Left renal pelvis (tissue), 4 donors: ENCODE results near the gene SERPINE3. TPM values are rescaled to one million over a fixed set of nuclear protein-coding genes. Genes with fewer than 3 reads are reported as not detected.

Source experiments
- DNase-seq, 4 donors: peaks; one replicate each; pipeline ENCODE4 v3.0.0-alpha.2; 2013; ENCODE audit warnings: low read depth in 4 of 4, low spot score in 3 of 4
- polyA plus RNA-seq, 4 donors: library from polyadenylated mRNA; unstranded; fragments of 120-200 nt; gene quantifications; one replicate each; pipeline ENCODE4 v1.2.1, GENCODE V29; 2013; ENCODE audit not compliant: insufficient read length in 4 of 4

Gene SERPINE3
- polyA plus RNA-seq, 4 donors = 0.17 to 0.79 (median 0.53) TPM; not detected in 1

GRCh38 chr13:51359352-51359751 lies 19.9 kb downstream of the SERPINE3 start:
- no peak for DNase-seq

- no peak for DNase-seq
These were observed 21.0 kb downstream of the SERPINE3 start for GRCh38 chr13:51360489-51360888.

GRCh38 chr13:51361106-51361505 lies 21.6 kb downstream of the SERPINE3 start:
- DNase-seq = no peak

- no peak for DNase-seq
These were observed 24.1 kb downstream of the SERPINE3 start for GRCh38 chr13:51363625-51364024.

- DNase-seq = no peak
These were observed 25.0 kb downstream of the SERPINE3 start for GRCh38 chr13:51364404-51365008.

- no peak for DNase-seq
These were observed 30.6 kb downstream of the SERPINE3 start for GRCh38 chr13:51370116-51370515.

GRCh38 chr13:51370811-51371210 lies 31.3 kb downstream of the SERPINE3 start:
- DNase-seq = no peak

- DNase-seq = no peak
These were observed 32.4 kb downstream of the SERPINE3 start for GRCh38 chr13:51371768-51372399.

- no peak for DNase-seq
These were observed 34.0 kb downstream of the SERPINE3 start for GRCh38 chr13:51373451-51373850.

GRCh38 chr13:51380269-51380668 lies 40.8 kb downstream of the SERPINE3 start:
- no peak for DNase-seq

GRCh38 chr13:51385114-51385513 lies 45.6 kb downstream of the SERPINE3 start:
- DNase-seq = no peak

- no peak for DNase-seq
These were observed 55.2 kb downstream of the SERPINE3 start for GRCh38 chr13:51394724-51395123.

GRCh38 chr13:51396352-51396751 lies 56.9 kb downstream of the SERPINE3 start:
- no peak for DNase-seq

GRCh38 chr13:51397262-51397941 lies 57.9 kb downstream of the SERPINE3 start:
- DNase-seq = no peak

- DNase-seq = no peak
These were observed 65.7 kb downstream of the SERPINE3 start for GRCh38 chr13:51405176-51405575.

- no peak for DNase-seq
These were observed 72.9 kb downstream of the SERPINE3 start for GRCh38 chr13:51412431-51412830.

Other genes with a start within 250 kb of the SERPINE3 start
- under 1 TPM; 0.19 to 0.29 (median 0.22) TPM for gene C13orf42, start 228.4 kb upstream of the SERPINE3 start, polyA plus RNA-seq
- 1 to 10 TPM; 2.5 to 4.7 (median 4.6) TPM for gene FAM124A, start 117.3 kb upstream of the SERPINE3 start, polyA plus RNA-seq
- 10 to 100 TPM; 31.7 to 41.1 (median 36.0) TPM for gene INTS6, start 113.3 kb downstream of the SERPINE3 start, polyA plus RNA-seq
- gene WDFY2, start 244.8 kb downstream of the SERPINE3 start, polyA plus RNA-seq = 10 to 100 TPM; 12.2 to 18.1 (median 12.8) TPM